OCI-LY3 (cell line): Measurements from ENCODE around the gene CDIP1.

Source experiments
- CTCF ChIP-seq: fragments of 200-600, 300-600 bp; sonication (generic); IDR thresholded peaks from 2 replicates; pipeline ENCODE4 v1.5.1; 2014; ENCODE audit warnings: antibody characterized with exemption, low read length, low read depth
- EZH2phosphoT487 ChIP-seq: fragments of 200-600 bp; shearing (Covaris generic); IDR thresholded peaks from 2 replicates; pipeline ENCODE4 v1.6.1; 2018; ENCODE audit warnings: antibody characterized with exemption, mixed run types, low read depth

GRCh38 chr16:4525634-4526277 is 12.8 kb downstream of the CDIP1 start:
- no peak for TF ChIP-seq CTCF
- TF ChIP-seq EZH2phosphoT487 = no peak
